ENCODE results near the gene RHEX. TPM values are rescaled to one million over a fixed set of nuclear protein-coding genes. Genes with fewer than 3 reads are reported as not detected.

The RHEX gene
- total RNA-seq, 1 donor from 2014 or later: 0.24 TPM

DNA sequence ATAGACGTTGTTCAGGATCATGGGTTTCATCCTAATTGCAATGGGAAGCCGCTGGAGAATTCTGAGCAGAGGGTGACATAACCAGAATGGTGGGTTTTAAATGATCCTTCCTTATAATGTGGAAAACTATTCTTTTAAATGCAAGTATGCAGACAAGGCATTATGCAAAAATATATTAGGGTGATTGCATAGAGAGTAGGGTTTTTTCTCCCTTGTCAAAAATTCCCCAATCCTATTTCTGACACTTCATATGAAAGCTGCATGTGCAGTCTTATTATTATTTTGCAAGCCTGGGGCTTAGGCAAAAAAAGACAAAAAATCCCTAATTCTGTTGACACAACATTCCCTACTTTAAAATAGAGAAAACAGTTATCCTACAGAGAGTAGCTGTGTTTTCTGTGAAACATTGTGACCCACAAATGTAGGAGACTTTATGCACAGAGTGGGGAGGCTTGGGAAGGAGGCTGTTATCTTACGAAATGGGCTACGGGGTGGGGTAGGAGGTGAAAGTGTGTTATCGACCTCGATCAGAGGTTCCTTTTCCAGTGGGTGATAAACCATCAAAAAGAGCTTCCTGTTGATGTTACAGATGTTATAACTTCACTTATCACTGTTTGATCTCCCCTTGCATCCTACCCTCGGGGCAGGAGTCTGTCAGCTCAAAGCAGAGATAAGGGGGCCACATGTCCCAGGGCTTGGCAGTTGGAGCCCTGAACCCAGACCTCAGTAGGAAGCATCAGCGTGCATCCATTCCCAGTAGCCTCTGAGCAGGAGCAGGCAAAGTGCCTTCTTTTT is 27.2 kb downstream of the RHEX start:
- no peak for DNase-seq (ENCODE audit: low spot score)
- intact Hi-C loops (cut with DNase I): no loop called here

DNA sequence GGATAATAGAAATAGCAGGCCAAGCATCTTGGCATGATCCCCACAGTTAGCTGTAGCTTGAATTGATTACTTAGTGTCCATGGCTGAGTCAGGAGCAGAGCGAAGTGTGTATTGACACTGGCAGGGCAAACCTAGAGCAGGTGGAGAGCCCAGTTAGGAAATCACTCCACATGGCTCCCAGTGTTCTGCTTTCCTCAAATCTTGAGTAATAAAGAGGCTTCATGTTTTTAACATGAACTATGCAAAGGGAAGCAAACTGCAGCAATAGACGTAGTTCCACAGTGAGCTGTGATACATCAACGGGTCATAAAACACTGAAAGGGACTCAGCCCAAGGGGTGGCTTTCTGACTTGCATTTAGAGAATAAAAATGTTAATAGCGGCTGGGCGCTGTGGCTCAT is 28.9 kb downstream of the RHEX start:
- intact Hi-C loops (cut with DNase I): no loop called here
- no peak for DNase-seq (ENCODE audit: low spot score)

- intact Hi-C loops (cut with DNase I): no loop called here
- DNase-seq (ENCODE audit: low spot score): no peak
Observed at GRCh38 chr1:206082831-206083695, 30.1 kb downstream of the RHEX start.

GRCh38 chr1:206083750-206084149 is 30.8 kb downstream of the RHEX start:
- intact Hi-C loops (cut with DNase I): no loop called here

DNA sequence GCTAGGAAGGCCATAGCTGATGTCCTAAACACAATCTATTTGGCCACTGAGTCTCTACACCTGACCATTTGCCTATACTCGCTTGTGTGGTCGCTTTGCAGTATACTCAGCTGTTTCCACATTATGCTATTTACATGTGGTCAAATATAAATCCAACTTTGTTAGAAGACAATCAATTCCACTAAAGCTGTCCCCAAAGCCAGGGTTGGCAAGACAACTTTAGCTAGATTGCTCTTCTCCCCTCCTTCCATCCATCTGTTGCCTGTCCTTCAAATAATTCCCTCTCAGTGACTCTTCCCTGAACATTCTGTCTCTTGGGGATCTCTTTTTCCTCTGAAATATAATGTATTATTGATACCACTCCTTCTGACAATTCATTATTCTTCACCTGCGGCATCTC is 34.1 kb downstream of the RHEX start:
- intact Hi-C loops (cut with DNase I): no loop called here
- no peak for DNase-seq (ENCODE audit: low spot score)

More at GRCh38 chr1:206083750-206084149, 30.8 kb downstream of the RHEX start:
- DNase-seq (ENCODE audit: low spot score): no peak

DNA sequence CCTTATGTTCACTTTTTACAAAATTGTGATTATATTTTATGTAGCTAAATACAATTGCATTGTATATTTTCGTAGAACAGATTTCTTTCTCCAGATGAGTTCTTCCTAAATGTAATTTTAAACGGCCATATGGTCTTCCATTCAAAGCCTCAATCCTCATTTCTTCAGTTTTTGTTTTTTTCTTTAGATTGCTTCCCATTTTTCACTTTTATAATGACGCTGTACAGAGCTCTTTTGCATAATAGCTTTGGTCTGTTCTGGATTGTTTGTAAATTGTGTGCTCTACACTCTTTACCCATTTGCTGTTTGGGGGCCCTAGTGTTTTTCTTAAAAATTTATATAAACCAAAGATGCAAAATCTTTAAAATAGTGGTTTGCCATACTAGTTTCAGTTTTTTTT is 36.4 kb downstream of the RHEX start:
- intact Hi-C loops (cut with DNase I): no loop called here
- no peak for DNase-seq (ENCODE audit: low spot score)

DNA sequence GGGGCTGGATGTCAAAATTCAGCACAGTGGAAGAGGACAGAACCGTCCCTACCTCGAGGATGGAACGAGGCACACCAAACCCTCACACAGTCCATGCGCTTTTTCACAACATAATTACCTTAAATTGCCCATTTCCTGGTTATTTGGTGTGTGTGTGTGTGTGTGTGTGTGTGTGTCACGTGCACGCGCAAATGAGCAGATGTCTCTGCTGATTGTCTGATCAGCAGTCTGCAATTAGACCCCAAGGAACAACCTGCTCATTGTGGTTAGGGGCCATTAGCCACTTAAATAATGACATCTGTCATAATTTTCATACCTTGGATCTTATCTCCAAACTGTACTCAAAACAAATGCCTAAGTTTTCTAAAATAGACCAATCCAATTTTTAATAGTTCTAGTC is 41.1 kb downstream of the RHEX start:
- intact Hi-C loops (cut with DNase I): no loop called here
- DNase-seq (ENCODE audit: low spot score): no peak

- intact Hi-C loops (cut with DNase I): no loop called here
- DNase-seq (ENCODE audit: low spot score): no peak
Observed at GRCh38 chr1:206097381-206097780, 44.4 kb downstream of the RHEX start.

GRCh38 chr1:206098242-206098919 is 45.4 kb downstream of the RHEX start:
- intact Hi-C loops (cut with DNase I): no loop called here
- no peak for DNase-seq (ENCODE audit: low spot score)

DNA sequence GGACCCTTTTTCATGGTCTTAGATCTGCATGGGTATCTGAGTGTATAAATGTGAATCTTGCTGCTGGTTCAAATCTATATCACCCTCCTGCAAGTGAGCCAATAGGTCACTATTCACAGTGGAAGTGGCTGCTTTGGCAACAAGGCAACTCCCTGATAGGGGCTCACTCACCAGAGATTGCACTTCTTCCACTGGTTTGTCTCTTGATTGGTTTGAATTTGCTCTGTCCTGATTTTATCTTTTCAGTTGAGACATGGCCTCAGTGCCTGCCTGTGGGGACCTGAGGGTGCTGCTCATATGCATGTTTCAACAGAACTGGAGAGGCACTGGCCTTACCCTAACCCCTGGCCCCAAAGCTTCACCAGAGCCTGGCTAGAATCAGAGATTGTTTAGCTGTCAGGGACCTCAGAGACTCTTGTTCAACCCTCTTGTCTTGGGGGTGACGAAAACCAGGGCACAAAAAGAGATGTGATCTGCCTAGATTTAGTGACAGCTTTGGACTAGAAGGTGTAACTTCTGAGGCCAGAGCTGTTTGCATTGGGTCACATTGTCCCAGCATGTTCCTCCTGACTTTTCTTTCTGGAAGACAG is 47.3 kb downstream of the RHEX start:
- intact Hi-C loops (cut with DNase I): loop anchor here (10.0 kb wide), 1 partner anchor 306 kb away; no protein-coding TSS in a partner anchor
- DNase-seq (ENCODE audit: low spot score): no peak

- DNase-seq (ENCODE audit: low spot score): no peak
- intact Hi-C loops (cut with DNase I): loop anchor here (10.0 kb wide), 1 partner anchor 307 kb away; no protein-coding TSS in a partner anchor
Observed at GRCh38 chr1:206101351-206102045, 48.5 kb downstream of the RHEX start.

GRCh38 chr1:206102292-206102936 is 49.4 kb downstream of the RHEX start:
- intact Hi-C loops (cut with DNase I): loop anchor here (10.0 kb wide), 1 partner anchor 308 kb away; no protein-coding TSS in a partner anchor
- DNase-seq (ENCODE audit: low spot score): no peak

GRCh38 chr1:206103979-206104378 is 51.0 kb downstream of the RHEX start:
- no peak for DNase-seq (ENCODE audit: low spot score)
- intact Hi-C loops (cut with DNase I): loop anchor here (10.0 kb wide), 1 partner anchor 309 kb away; no protein-coding TSS in a partner anchor

- intact Hi-C loops (cut with DNase I): loop anchor here (5.0 to 10.0 kb wide), 3 partner anchors 73 to 311 kb away; no protein-coding TSS in a partner anchor
- no peak for DNase-seq (ENCODE audit: low spot score)
Observed at GRCh38 chr1:206105464-206105995, 52.6 kb downstream of the RHEX start.

DNA sequence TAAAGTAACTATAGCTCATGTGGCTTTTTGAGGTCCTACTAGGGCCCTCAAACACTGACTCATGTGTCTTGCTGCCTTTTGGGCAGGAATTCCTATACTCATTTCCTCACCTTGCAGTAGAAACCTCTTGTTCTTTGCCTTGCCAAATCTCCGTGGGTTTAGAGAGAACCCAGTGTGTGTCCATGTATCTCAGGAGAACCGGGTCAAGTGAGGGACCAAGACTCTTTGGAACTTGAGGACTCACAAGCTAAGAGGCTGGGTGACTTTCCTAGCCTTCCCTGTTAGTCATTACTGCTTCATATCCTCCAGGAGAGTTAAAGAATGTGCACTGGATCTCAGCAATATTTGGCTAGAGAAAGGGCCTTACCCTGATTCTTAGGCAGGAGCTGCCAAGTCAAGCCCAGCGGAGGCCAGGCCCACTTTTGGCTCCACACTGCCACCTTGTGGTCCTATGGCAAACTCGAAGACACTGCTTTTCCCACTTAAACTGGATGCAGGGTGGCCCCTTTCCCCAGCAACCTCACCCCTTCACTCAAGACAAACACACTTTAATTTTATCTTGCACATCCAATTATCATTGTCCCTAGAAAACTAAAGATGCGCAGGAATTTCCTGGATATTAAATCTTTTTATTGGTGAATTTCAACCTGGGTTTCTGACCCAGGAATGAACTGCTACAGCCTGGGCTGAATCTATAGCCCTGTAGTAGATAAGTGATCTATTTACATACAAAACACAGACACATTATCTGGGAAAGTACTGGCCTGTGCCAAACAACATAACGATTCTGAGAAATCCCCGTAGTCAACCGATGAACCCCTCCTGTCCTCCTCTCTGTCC is 53.6 kb downstream of the RHEX start:
- DNase-seq (ENCODE audit: low spot score): peak; percentile 93
- intact Hi-C loops (cut with DNase I): loop anchor here (1.0 to 10.0 kb wide), 4 partner anchors 74 to 312 kb away; no protein-coding TSS in a partner anchor

- DNase-seq (ENCODE audit: low spot score): no peak
- intact Hi-C loops (cut with DNase I): loop anchor here (5.0 to 10.0 kb wide), 3 partner anchors 75 to 312 kb away; no protein-coding TSS in a partner anchor
Observed at GRCh38 chr1:206107168-206107544, 54.2 kb downstream of the RHEX start.

GRCh38 chr1:206108635-206109034 is 55.7 kb downstream of the RHEX start:
- DNase-seq (ENCODE audit: low spot score): no peak
- intact Hi-C loops (cut with DNase I): loop anchor here (5.0 to 10.0 kb wide), 3 partner anchors 76 to 314 kb away; no protein-coding TSS in a partner anchor

Data from cardiac septum (tissue), 1 donor.